EH (cell line): ENCODE data around the gene GATD1.

Experiments
- DNase-seq: peaks from one replicate; pipeline ENCODE4 v3.0.0-alpha.2; 2015; ENCODE audit warnings: low read depth

The GATD1 gene

DNA sequence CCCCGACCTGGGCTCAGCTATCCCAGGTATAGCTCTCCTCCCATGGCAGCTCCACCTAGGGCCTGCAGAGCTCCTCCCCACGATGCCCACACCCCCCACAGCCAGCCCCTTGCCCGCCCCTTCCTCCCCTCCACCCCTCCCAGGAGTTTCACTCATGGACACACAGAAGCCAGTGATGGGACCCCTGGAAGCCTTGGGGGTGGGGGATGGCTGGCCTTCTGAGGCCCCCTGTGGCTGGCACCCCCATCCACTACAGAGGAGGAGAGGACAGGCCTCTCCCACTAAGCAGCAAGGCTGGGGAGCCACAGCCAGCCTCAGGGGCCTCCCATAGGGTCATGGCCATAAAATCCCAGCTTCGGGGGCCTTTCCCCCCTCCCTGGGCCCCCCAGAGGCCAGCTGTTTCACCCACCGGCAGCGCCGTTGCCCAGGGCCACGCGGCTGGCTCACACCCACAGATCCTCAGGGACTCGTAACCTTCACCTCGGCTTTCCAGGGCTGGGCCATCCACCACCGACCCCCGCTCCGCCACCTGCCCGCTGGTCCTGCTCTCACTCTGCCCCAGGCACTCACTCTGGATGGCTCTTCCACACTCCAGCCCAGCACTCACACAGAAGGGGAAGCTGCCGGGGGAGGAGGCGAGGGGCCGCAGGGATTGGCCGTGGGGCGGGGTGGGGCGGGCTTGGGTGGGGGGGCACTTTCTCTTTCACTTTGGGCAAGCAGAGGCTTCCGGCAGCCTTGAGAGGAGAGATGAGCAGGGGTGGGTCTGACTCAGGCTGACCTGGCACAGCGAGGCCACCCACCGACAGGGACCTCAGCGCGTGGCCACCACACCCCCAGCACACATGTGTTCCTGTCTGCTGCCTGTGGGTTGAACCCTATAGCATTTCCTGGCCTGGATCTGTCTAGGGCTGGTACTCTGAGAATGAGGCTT, 18.6 kb upstream of the GATD1 start:
- peak; percentile 91 for DNase-seq

DNA sequence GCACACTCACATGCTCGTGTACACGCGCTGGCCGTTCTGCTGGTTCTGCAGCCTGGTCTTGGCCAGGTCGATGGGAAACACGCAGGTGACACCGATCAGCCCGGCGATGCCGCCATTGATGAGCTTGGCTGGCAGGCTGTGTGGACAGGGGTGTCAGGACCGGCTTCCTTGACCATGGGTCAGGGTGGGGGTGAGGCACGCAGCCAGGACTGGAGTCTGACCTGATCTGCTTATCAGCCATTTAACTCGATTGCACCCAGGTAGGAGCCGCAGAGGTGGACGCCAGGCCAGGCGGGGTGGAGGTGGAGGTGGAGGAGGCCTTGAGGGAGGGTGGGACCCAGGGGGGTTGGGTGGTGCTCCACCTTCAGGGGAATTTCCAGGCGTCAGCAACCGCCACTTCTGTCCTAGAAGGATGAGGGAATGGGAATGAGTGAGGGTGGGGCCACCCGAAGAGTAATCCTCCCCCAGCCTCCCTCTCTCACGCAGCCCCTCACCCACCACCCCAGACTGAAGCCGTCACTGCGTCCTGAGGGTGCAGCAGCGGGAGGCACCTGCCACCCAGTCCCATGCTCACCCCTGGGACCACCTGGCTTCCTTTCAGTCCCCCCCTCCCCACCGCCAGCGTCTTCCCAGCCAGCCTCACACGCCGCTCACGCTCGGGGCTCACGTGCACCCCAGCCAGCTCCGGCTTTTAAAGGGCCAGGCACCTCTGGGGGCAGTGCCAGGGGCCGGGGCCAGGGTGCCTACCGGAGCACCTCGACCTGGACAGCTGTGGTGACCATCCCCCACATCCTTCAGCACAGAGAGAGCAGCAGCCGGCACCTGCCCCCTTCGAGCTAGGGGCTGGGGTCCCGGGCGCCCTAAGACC, 17.7 kb upstream of the GATD1 start:
- DNase-seq: no peak

DNA sequence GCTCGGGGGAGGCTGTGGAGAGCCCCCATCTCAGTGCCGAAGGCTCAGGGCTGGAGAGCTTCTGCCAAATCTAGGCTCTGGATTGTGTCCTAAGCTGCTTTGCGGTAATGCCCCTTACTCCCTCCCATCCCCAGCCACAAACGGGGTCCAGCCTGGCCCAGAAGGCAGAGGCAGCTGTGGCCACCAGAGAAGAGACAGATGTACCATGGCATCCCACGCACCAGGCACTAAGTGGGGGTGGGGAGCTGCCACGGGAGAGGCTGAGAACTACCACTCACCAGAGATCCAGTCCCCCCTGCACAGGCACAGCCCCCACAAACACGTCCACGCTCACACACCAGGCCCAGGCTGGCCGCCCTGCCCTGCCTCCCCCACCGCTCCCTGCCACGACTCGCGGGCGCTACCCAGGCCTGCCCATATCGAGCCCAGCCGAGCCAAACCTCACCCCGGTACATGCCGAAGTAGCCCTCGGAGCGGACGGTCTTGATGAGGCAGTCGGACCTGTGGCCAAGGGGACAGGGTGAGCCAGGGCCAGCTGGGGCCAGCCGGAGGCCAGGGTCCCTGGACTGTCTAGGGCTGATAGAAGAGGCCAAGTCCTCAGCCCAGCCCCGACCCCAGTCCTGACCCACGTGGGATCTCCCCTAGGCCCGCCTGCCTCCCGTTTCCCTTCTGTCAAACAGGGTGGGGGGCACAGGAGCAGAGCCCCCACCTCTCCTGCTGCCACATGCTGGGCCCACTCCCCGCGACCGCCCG, 16.9 kb upstream of the GATD1 start:
- DNase-seq: no peak

DNA sequence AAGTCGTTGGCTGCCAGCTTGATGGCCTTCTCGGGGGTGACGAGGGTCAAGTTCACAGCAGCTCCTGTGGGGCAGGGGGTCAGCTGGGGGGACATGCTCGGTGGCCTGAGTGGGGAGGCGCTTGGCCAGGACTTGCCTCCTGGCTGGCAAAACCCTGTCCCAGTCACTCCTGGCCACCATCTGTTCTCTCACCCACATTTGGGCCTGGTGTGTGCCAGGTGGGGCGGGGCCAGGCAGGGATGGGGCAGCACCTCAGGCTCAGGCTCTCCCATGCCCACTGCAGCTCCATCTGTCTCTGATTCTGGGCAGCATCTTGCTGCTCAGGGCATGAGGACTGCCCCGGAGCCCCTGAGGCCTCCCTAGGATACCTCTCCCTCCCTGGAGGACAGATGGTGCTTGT, 16.3 kb upstream of the GATD1 start:
- no peak for DNase-seq

DNA sequence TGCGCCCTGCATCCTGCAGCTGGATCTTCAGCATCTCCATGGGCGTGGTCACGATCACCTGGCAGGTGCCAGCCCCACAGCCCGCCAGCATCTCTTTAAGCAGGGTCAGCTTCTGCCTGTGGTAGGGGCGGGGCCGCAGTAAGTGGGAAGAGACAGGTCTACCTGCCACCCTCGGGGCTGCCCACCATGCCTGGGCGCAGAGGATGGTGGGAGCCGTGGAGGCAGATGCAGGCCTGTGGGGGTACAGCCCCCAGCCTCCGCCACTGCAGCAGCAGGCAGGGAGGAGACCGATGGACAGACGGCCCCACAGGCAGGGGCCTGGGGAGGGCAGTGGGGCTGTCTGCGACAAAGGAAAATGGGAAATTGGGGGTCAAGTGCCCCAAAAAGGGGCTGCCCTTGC, 15.6 kb upstream of the GATD1 start:
- no peak for DNase-seq

DNA sequence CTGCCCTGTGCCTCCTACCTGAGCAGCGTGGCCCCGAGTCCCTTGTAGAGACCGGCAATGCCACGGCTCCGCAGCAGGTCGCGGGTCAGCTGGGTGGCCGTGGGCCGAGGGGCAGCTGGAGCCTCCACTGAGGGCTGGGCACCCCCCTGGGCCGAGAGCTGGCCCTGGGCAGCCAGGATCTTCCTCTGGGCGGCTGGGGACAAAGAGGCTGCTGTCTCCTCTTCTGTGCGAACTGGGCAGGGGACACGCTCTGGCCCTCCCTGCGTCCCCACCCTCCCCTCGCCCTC, 15.2 kb upstream of the GATD1 start:
- DNase-seq: no peak

DNA sequence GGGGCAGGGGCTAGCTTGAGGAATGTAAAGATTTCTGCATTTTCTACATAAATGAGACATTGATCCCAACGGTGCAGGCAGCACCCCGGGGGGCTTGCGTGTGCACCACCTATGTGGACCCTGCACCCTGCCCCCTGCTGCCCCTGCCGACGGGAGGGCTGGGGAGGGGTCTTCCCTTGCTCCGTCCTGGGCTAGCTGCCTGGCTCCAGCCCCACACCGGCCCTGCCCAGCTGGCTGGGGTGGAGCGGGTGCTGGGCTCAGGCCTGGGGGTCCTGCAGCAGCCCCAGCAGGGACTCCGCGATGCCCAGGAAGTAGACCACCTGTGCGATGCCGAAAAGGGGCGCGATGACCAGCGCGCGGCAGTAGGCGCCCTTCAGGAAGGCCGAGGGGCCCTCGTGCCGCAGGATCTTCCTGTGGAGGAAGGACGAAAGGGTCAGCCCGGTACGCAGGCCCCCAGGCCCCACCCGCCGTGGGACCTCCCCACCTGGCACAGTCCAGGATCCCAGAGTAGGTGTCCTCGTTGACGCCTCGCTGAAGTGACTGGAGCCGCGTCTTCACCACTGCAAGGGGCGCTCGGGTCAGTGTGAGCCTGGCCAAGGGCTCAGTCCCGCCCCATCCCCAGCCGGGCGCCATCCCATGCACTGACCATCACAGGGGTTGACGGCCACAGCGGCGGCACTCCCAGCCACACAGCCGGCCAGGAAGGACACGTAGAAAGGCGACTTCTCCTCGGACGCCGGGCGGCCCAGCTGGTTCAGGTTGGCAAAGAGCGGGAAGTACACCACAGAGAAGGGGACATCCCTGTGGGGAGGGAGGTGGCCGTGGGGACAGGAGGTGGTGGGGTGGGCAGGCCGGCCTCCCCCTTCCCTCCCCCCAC, 14.6 kb upstream of the GATD1 start:
- no peak for DNase-seq

DNA sequence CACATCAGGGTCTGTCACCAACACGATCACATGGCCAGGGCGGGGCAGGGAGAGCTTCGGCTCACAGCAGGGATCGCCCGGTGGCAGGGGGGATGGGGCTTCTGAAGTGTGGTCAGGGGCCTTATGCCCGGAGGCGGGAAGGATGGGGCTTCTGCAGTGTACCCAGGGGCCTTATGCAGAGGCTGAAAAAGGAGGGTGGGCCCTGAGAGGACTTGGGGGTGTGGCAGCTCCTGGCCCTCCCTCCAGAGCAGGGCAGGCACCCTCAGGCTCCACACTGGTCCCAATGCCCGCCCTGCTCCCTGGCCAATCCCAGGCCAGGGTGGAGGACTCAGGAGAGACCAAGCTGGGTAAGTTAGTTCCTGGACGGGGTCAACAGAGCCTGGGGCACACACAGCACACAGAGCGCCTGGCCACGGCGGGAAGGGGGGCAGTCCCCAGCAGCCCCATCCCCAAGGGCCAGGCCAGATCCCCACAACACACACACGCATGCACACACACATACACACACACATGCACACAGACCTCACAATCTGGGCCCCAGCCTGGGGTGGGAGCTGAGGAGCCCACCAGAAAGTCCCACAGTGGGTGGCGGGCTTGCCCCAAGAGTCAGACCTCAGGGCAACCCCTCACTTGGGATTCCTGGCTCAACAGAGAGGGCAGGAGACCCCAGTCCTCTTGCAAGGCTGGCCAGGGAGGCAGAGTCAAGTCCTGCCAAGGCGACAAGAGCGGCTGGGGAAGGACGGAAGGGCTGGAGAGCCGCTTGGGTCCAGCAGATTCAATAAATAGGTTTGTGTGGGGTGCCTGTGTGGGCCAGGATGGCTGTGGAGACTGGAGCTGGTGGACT, 13.7 kb upstream of the GATD1 start:
- peak; percentile 49 for DNase-seq

DNA sequence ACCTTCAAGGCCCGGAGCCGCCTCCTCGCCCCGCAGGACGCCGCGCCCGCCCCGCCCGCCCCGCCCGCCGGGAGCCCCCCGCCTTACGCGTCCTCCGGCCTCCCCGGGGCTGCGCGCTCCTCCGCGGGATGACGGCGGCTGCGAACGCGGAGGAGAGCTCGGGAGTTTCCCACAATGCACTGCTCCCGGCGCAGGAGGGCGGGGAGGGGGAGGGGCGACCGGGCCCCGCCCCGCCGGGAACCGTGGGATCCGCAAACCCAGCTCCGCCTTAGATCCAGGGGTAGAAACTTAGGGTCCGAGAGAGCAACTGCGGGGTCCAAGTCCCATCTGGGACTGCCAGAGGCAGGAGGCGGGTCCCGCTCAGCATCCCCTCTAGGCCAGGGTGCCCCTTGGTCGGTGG, 12.7 kb upstream of the GATD1 start, which contains the start of gene CEND1:
CEND1 (minus strand) TSS at position 148 of the 400 bp plus-strand sequence. CDS start 1,514 bp downstream, outside the sequence.
- peak; percentile 65 for DNase-seq

DNA sequence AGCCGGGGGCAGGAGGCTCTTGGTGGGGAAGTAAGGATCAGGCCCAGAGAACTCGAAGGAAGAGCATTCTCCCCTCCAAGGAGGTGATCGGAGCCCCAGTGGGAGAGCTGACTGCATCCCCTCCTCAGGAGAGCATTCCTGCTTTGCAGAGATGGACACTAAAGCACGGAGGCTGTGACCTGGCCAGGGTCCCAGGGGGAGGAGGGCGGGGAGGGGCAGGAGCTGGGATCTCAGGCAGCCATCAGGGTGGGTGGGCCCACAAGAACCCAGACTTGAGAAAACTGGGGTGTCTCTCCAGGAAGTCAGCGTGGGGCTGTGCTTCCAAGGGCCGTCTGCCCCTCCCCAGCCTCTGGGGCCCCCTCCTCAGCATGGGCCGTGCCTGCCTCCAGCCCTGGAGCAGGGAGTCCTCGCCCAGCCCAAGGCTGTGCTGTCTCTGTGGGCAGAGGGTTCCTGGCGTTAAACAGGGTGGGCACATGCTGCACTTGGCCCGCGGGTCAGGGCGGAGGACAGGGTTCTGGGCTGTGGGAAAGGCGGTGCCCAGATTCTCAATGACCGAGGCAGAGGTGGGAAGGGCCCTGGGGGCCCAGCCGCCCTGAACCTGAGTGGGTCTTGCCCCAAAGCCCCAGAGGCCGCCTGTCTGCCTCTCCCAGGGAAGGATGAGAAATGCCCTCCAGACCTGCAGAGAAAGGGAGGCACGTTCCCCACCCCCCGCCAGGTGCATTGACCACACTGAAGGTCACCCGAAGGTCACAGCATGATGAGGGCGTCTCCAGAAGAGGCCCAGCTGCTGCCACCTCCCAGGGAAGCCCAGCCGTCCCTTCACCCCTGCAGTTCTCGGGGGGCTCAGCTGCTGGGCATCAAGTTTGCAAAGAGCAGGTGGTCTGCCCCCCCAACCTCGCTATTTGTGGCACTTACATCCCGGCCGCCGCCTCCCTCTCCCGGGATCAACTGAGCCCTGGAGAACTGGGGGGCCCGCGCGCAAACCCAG, 12.0 kb upstream of the GATD1 start:
- DNase-seq: no peak

DNA sequence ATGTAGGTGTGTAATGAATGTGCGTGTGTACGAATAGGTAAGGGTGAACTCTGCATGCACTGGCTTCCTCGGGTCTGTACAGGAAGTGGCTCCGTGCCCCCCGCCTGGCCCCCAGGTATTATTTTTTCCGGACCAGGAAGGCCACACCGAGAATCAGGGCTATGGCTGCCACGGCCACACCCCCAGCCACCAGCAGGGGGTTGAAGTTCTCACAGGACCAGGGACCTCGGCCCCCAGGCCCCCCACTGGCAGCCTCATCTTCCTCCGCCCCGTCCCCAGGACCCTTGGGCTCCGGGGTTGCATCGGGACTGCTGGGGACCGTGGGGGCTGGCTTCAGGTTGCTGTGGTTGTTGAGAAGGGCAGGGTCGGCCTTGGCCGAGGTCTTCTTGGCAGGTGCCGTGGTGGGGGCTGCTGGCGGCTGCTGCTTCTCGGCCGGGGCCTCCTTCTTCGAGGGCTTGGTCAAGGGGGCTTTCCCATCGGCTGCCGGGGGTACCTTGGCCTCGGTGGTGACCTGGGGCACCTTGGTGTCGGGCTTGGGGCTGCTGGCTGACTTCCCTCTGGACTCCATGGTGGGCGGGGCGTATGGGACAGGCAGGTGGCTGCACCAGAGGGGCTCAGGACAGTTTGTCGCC, 10.8 kb upstream of the GATD1 start:
- no peak for DNase-seq

DNA sequence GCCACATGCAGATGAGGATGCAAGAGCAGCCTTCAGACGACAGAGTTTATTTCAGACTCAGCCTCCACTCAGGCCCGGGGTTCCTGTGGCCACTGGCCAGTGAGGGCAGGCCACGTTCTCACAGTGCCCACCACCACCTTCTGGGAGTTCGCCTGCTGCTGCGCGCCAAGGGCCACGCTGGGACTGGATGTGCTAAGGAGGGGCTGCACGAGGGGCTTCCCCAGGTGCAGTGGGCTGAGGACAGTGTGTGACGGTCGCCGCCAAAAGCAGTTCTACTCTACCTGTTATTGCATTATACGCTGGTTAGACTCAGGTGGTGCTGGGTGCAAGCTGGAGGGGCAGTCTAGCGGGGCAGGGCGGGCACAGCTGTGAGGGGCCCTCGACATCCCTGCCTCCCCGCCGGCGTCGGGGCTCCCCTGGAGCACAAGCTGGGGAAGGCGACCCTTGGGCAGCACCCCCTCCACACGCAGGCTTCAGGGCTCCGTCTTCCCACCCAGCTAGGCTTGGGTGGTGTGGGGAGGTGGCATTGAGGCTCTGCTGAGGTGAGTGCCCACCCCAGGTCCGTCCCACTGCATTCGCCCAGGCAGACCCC, 9.9 kb upstream of the GATD1 start:
- no peak for DNase-seq

DNA sequence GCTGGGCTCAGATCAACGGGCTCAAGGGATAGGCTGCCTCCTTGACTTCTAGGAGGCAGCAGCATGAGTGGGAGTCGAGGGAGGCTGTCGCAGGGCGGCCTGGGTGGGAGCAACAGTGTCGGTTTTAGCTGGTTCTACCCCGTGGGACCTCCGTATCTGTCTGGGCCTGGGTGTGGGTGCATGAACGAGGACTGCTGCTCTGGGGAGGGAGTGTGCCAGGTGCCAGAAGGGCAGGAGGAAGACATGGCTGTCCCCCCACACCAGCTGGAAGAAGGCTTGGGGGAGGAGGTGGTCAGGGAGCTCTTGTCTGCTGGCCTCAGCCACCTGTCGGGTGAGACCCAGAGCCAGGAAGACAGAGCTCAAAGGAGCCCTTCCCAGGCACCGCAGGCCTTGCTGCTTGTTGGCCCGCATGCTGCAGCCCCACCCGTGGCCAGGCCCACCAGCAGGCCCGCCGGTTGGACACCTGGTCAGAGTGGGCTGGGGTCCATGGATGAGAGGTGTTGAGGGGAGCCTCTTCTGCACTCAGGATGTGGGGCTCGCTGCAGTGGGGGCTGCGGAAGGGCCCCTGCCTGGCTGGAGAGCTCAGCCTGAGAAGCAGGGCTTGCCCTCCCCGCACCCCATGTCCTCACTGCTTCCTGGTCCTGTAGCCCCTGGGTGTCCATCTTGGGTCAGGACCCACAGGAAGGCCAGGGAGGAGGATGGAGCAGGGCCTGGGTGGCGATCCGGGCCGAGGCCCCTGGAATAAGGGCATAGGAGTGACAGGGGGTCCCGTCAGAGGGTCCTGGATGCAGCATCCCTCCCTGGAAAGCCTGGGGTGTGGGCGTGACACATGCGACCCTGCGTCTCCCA, 9.2 kb upstream of the GATD1 start:
- DNase-seq: no peak

DNA sequence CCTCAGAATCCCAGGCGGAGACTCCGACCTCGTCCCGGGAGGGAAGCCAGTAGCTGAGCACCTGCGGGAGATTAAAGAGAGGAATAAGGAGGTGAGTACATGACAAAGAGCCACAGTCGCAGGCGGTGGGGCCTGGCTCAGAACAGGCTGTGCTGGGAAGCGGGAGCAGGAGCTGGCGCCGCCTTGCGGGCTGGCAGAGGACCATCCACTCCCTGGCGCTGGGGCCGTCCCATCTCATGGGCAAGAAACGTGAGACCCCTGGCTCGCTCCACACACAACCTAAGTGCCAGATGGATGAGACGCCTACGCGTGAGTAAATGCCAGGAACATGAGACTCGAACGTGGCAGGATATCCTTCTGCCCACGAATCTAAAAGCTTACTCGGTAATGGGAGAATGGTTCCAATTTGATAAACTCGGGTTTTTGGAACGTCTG, 6.3 kb upstream of the GATD1 start:
- DNase-seq: peak; percentile 85

DNA sequence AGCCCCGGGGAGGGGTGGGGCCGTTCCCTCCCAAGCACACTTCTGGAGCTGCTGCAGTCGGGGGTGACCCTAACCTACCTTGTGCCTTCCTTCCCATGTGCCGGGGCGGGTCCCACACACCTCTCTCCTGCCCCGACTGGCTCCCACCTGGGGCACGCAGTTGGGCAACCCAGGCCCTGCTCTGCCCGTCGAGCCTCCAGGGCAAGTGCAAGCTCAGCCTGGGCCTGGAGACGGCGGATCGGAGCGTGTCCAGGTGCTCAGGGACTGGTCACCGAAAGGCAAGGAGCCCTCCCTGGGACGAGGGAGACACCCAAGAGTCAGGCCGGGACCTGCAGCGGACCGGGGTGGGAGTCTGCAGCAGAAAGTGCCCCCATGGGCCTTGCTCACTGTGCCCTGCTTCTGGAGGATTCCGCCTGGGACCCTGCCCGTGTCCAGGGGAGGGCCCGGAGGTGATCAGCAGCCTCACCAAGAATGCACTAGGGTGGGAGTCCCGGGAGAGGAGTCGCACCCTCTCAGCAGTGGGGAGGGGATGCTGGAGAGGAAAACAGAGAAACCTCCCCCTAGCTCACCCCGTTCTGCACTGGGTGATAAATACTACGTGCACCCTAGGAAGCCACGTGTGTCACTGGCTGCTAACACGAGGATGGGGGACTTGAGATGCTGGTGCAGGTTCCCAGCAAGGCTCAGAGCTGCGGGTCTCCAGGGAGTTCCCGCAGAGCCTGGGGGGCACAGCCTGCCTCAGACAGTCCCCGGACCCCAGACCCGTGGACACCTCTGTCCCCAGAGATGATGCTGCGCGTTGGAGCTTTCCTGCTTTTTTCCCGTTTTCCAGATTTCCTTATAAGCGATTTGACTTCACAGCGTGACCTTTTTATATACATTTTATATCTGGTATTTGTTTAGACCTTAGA, 5.2 kb upstream of the GATD1 start:
- no peak for DNase-seq

DNA sequence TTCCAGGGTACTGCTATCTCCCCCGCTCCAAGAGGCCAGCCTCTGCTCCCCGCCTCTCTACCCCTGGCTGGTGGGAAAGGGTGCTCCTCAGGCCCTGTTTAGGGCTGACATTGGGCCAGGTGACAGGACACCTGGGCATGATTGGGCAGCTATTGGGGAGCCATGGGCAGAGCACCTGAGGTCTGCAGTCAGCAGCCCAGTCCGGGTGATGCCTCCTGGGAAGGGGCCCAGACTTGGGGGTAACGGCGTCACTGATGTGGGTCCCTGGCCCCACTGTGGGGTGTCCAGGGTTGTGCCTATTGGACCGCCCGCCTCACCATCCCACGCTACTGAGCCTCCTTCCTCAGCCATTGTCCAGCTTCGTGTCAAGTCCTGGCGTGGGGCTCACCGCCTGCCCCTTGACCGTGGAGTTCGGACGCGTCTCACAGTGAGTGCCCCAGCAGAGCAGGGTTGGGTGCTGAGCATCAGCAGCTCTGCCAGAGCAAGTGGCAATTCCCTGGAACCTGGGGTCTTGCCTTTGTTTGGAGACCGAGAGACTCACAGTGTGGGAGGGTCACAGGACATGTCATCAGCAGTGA, 2.8 kb upstream of the GATD1 start:
- DNase-seq: no peak
